WTC11 (cell line): ENCODE measurements around the gene CHST1. TPM values are rescaled to one million over a fixed set of nuclear protein-coding genes. Genes with fewer than 3 reads are reported as not detected.

ENCODE experiments used
- ATAC-seq: fragments of 200-7000 bp; cut with Tn5 transposase; 2 replicates; pipeline ENCODE4 v1.10.0; 2021; ENCODE audit warnings: mild to moderate bottlenecking, moderate library complexity
- CTCF ChIA-PET: fragments of 300-600 bp; sonication (Branson Sonifier 250); formaldehyde crosslinking; loops from one replicate; lab custom pipeline; 2021; ENCODE audit warnings: antibody characterized with exemption; lab: Charles Lee
- POLR2A ChIA-PET: fragments of 350-600 bp; sonication (Branson Sonifier 250); formaldehyde crosslinking; loops from one replicate; lab custom pipeline; 2021; ENCODE audit warnings: antibody characterized with exemption; lab: Charles Lee
- DNase-seq: peaks from one replicate; pipeline ENCODE4 v3.0.0; 2021; ENCODE audit warnings: low spot score
- H3K27ac Mint-ChIP-seq: 2 replicates; pipeline ENCODE4 v1.8.0; 2021; ENCODE audit warnings: mixed read lengths
- H3K27me3 Mint-ChIP-seq: 2 replicates; pipeline ENCODE4 v1.8.0; 2021; ENCODE audit warnings: low read depth, mild to moderate bottlenecking, moderate library complexity, mixed read lengths
- H3K36me3 Mint-ChIP-seq: 2 replicates; pipeline ENCODE4 v1.8.0; 2021; ENCODE audit warnings: mixed read lengths
- H3K4me1 Mint-ChIP-seq: 2 replicates; pipeline ENCODE4 v1.8.0; 2022; ENCODE audit warnings: mixed read lengths
- H3K4me3 Mint-ChIP-seq: 2 replicates; pipeline ENCODE4 v1.8.0; 2021; ENCODE audit warnings: mild to moderate bottlenecking, moderate library complexity, mixed read lengths
- H3K9me3 Mint-ChIP-seq: 2 replicates; pipeline ENCODE4 v1.8.0; 2021; ENCODE audit warnings: mixed read lengths
- ARID4B ChIP-seq: sonication (generic); formaldehyde crosslinking; IDR thresholded peaks from 2 replicates; pipeline ENCODE4 v1.8.0; 2023; ENCODE audit warnings: missing genetic modification reagents, mild to moderate bottlenecking, borderline replicate concordance
- CBFB ChIP-seq: sonication (generic); formaldehyde crosslinking; IDR thresholded peaks from 2 replicates; pipeline ENCODE4 v1.8.1; 2022; ENCODE audit warnings: mild to moderate bottlenecking, low read depth, missing genetic modification reagents
- CREM ChIP-seq: sonication (generic); formaldehyde crosslinking; IDR thresholded peaks from 2 replicates; pipeline ENCODE4 v1.8.1; 2022; ENCODE audit warnings: mild to moderate bottlenecking, missing genetic modification reagents, moderate library complexity
- E2F5 ChIP-seq: sonication (generic); formaldehyde crosslinking; IDR thresholded peaks from 2 replicates; pipeline ENCODE4 v1.8.1; 2022; ENCODE audit warnings: mild to moderate bottlenecking, moderate library complexity, missing genetic modification reagents
- ELF4 ChIP-seq: sonication (generic); formaldehyde crosslinking; IDR thresholded peaks from 2 replicates; pipeline ENCODE4 v1.8.1; 2022; ENCODE audit warnings: low read depth, mild to moderate bottlenecking, moderate library complexity, missing genetic modification reagents
- ESRRA ChIP-seq: sonication (generic); formaldehyde crosslinking; IDR thresholded peaks from 2 replicates; pipeline ENCODE4 v1.8.1; 2022; ENCODE audit warnings: mild to moderate bottlenecking, missing genetic modification reagents, borderline replicate concordance
- GRHL2 ChIP-seq: fragments of 250-450 bp; sonication (Bioruptor Pico); IDR thresholded peaks from 2 replicates; pipeline ENCODE4 v1.8.0; 2022; ENCODE audit warnings: mild to moderate bottlenecking, moderate library complexity; ENCODE audit not compliant: insufficient replicate concordance, severe bottlenecking
- KAT7 ChIP-seq: sonication (generic); formaldehyde crosslinking; IDR thresholded peaks from 2 replicates; pipeline ENCODE4 v1.8.1; 2023; ENCODE audit warnings: missing genetic modification reagents, mild to moderate bottlenecking, borderline replicate concordance
- MLX ChIP-seq: sonication (generic); formaldehyde crosslinking; IDR thresholded peaks from 2 replicates; pipeline ENCODE4 v1.8.1; 2023; ENCODE audit warnings: mild to moderate bottlenecking, missing genetic modification reagents, moderate library complexity
- MXD4 ChIP-seq: fragments of 250-450 bp; sonication (Bioruptor Pico); IDR thresholded peaks from 2 replicates; pipeline ENCODE4 v1.8.0; 2021; ENCODE audit warnings: mild to moderate bottlenecking, moderate library complexity, borderline replicate concordance
- NFATC4 ChIP-seq: fragments of 250-450 bp; sonication (Bioruptor Pico); IDR thresholded peaks from 2 replicates; pipeline ENCODE4 v1.9.0; 2021; ENCODE audit warnings: mild to moderate bottlenecking
- OVOL2 ChIP-seq: fragments of 250-450 bp; sonication (Bioruptor Pico); IDR thresholded peaks from 2 replicates; pipeline ENCODE4 v1.9.0; 2021; ENCODE audit warnings: mild to moderate bottlenecking, borderline replicate concordance
- PRDM15 ChIP-seq: sonication (generic); formaldehyde crosslinking; IDR thresholded peaks from 2 replicates; pipeline ENCODE4 v1.8.0; 2022; ENCODE audit warnings: missing genetic modification reagents
- PREB ChIP-seq: sonication (generic); formaldehyde crosslinking; IDR thresholded peaks from 2 replicates; pipeline ENCODE4 v1.8.1; 2022; ENCODE audit warnings: mild to moderate bottlenecking, missing genetic modification reagents, moderate library complexity, borderline replicate concordance
- PRRX2 ChIP-seq: fragments of 250-450 bp; sonication (Bioruptor Pico); IDR thresholded peaks from 2 replicates; pipeline ENCODE4 v1.8.0; 2021; ENCODE audit warnings: mild to moderate bottlenecking
- SMAD4 ChIP-seq: sonication (generic); formaldehyde crosslinking; IDR thresholded peaks from 2 replicates; pipeline ENCODE4 v1.8.0; 2022; ENCODE audit warnings: mild to moderate bottlenecking, missing genetic modification reagents
- TEAD1 ChIP-seq: sonication (generic); formaldehyde crosslinking; IDR thresholded peaks from 2 replicates; pipeline ENCODE4 v1.8.0; 2022; ENCODE audit warnings: mild to moderate bottlenecking, missing genetic modification reagents
- TEAD4 ChIP-seq: sonication (generic); formaldehyde crosslinking; IDR thresholded peaks from 2 replicates; pipeline ENCODE4 v1.8.0; 2022; ENCODE audit warnings: mild to moderate bottlenecking, missing genetic modification reagents
- USF2 ChIP-seq: sonication (generic); formaldehyde crosslinking; IDR thresholded peaks from 2 replicates; pipeline ENCODE4 v1.8.1; 2023; ENCODE audit warnings: mild to moderate bottlenecking, missing genetic modification reagents, moderate library complexity
- ZNF425 ChIP-seq: fragments of 250-450 bp; sonication (Bioruptor Pico); conservative IDR thresholded peaks from 2 replicates; pipeline ENCODE4 v1.9.0; 2021; ENCODE audit warnings: mild to moderate bottlenecking
- ZNF671 ChIP-seq: fragments of 250-450 bp; sonication (Bioruptor Pico); IDR thresholded peaks from 2 replicates; pipeline ENCODE4 v1.8.0; 2021; ENCODE audit warnings: mild to moderate bottlenecking
- total RNA-seq: library from RNA; stranded (reverse); gene quantifications from 3 replicates; pipeline ENCODE4 v1.2.3, GENCODE V29; 2021

The CHST1 gene
- total RNA-seq, 1 experiment from 2014 or later, result 2.4 TPM

- TF ChIP-seq ARID4B (CRISPR knock-in tag), result no peak
- TF ChIP-seq E2F5 (CRISPR knock-in tag), result no peak
- TF ChIP-seq MLX, result no peak
- no peak for TF ChIP-seq SMAD4
- no peak for TF ChIP-seq NFATC4
- TF ChIP-seq CBFB, result no peak
- no peak for TF ChIP-seq MXD4 (CRISPR knock-in tag)
- no peak for TF ChIP-seq PRDM15 (CRISPR knock-in tag)
- TF ChIP-seq CREM (CRISPR knock-in tag), result no peak
- TF ChIP-seq TEAD4 (CRISPR knock-in tag), result no peak
Measured at GRCh38 chr11:45606514-45607281, 58.7 kb downstream of the CHST1 start (continued).

GRCh38 chr11:45605051-45605450 is 60.4 kb downstream of the CHST1 start:
- H3K4me3 Mint-ChIP-seq, result no peak overlapping the region
- ChIA-PET POLR2A (interaction anchor here (0.7 kb wide), 2 partner anchors 14 to 207 kb away, joined by 5 to 7 read pairs; no protein-coding TSS in a partner anchor), CTCF (interaction anchor here (1.0 to 2.2 kb wide), 3 partner anchors 50 to 234 kb away, joined by 3 to 8 read pairs (median 6); no protein-coding TSS in a partner anchor)
- H3K9me3 Mint-ChIP-seq, result no peaks in the 10 kb centered on the region
- no peaks in the 10 kb centered on the region for H3K36me3 Mint-ChIP-seq
- no peaks in the 10 kb centered on the region; the same call in 1 of the 2 replicates for H3K27me3 Mint-ChIP-seq
- ATAC-seq (no peak), DNase-seq (no peak)
- H3K27ac Mint-ChIP-seq, result no peak overlapping the region
- H3K4me1 Mint-ChIP-seq, result peaks cover 17% of the 10 kb centered on the region
- no peak for TF ChIP-seq OVOL2
- no peak for TF ChIP-seq USF2 (CRISPR knock-in tag)
- TF ChIP-seq TEAD1 (CRISPR knock-in tag), result no peak
- TF ChIP-seq GRHL2 (CRISPR knock-in tag), result no peak
- no peak for TF ChIP-seq TEAD4 (CRISPR knock-in tag)
- TF ChIP-seq KAT7 (CRISPR knock-in tag), result no peak
- TF ChIP-seq MXD4 (CRISPR knock-in tag), result no peak
- no peak for TF ChIP-seq ZNF425 (CRISPR knock-in tag)
- TF ChIP-seq PREB (CRISPR knock-in tag), result no peak
- no peak for TF ChIP-seq ESRRA (CRISPR knock-in tag)
- no peak for TF ChIP-seq ELF4 (CRISPR knock-in tag)
- TF ChIP-seq PRRX2 (CRISPR knock-in tag), result no peak
- no peak for TF ChIP-seq ZNF671 (CRISPR knock-in tag)
